ENCODE results near the gene RAD51B. TPM values are rescaled to one million over a fixed set of nuclear protein-coding genes. Genes with fewer than 3 reads are reported as not detected.
A peak's percentile ranks its signal among the peaks of the same experiment; 100 is the strongest.

Gene RAD51B
- total and polyA plus RNA-seq, 2 of the 13 experiments (the other 11 are each of a cell fraction or from before 2014, with no cell fraction given): 7.0 to 9.5 TPM

- TF ChIP-seq NFAT5 (CRISPR knock-in tag; IDR thresholded peaks at IDR 0.05) (no peak), SRSF4 (IDR thresholded peaks at IDR 0.05; ENCODE audit: low read depth, low read length, poor library complexity, severe bottlenecking) (no peak), SUZ12 (IDR thresholded peaks at IDR 0.05; ENCODE audit: low read depth, low read length) (no peak), ZNF75D (CRISPR knock-in tag; IDR thresholded peaks at IDR 0.05; ENCODE audit: borderline replicate concordance) (no peak), ZNF17 (CRISPR knock-in tag; IDR thresholded peaks at IDR 0.05) (no peak), ZNF782 (CRISPR knock-in tag; IDR thresholded peaks at IDR 0.05; ENCODE audit: borderline replicate concordance) (no peak), HOXD1 (CRISPR knock-in tag; IDR thresholded peaks at IDR 0.05) (no peak), FOXP4 (CRISPR knock-in tag; IDR thresholded peaks at IDR 0.05) (peak; percentile 69), SOX6 (IDR thresholded peaks at IDR 0.05) (no peak), SOX6 (CRISPR knock-in tag; IDR thresholded peaks at IDR 0.05) (peak; percentile 42; the same call in 1 of the 2 replicates), NR2F6 (IDR thresholded peaks at IDR 0.05) (no peak), NR2F6 (CRISPR knock-in tag; IDR thresholded peaks at IDR 0.05) (no peak), TIGD3 (CRISPR knock-in tag; IDR thresholded peaks at IDR 0.05; ENCODE audit: borderline replicate concordance) (no peak), ZNF136 (CRISPR knock-in tag; IDR thresholded peaks at IDR 0.05; ENCODE audit: low read depth) (no peak), SRY (CRISPR knock-in tag; IDR thresholded peaks at IDR 0.05) (no peak), ZNF747 (CRISPR knock-in tag; IDR thresholded peaks at IDR 0.05; ENCODE audit: borderline replicate concordance) (no peak), ZNF124 (CRISPR knock-in tag; IDR thresholded peaks at IDR 0.05) (no peak), CHCHD3 (CRISPR knock-in tag; IDR thresholded peaks at IDR 0.05) (no peak)
- TF ChIP-seq, protein P1, sequence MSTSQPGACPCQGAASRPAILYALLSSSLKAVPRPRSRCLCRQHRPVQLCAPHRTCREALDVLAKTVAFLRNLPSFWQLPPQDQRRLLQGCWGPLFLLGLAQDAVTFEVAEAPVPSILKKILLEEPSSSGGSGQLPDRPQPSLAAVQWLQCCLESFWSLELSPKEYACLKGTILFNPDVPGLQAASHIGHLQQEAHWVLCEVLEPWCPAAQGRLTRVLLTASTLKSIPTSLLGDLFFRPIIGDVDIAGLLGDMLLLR (CRISPR knock-in tag; IDR thresholded peaks at IDR 0.05): no peak
- TF ChIP-seq, protein P2, sequence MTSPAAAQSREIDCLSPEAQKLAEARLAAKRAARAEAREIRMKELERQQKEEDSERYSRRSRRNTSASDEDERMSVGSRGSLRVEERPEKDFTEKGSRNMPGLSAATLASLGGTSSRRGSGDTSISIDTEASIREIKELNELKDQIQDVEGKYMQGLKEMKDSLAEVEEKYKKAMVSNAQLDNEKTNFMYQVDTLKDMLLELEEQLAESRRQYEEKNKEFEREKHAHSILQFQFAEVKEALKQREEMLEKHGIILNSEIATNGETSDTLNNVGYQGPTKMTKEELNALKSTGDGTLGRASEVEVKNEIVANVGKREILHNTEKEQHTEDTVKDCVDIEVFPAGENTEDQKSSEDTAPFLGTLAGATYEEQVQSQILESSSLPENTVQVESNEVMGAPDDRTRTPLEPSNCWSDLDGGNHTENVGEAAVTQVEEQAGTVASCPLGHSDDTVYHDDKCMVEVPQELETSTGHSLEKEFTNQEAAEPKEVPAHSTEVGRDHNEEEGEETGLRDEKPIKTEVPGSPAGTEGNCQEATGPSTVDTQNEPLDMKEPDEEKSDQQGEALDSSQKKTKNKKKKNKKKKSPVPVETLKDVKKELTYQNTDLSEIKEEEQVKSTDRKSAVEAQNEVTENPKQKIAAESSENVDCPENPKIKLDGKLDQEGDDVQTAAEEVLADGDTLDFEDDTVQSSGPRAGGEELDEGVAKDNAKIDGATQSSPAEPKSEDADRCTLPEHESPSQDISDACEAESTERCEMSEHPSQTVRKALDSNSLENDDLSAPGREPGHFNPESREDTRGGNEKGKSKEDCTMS (CRISPR knock-in tag; conservative IDR thresholded peaks at IDR 0.05): no peak
These were observed 345.1 kb downstream of the RAD51B start (continued) for GRCh38 chr14:68164711-68165113.

Measured in HepG2 (cell line).